ENCODE measurements around the gene ANAPC5.

ANAPC5 gene

DNA sequence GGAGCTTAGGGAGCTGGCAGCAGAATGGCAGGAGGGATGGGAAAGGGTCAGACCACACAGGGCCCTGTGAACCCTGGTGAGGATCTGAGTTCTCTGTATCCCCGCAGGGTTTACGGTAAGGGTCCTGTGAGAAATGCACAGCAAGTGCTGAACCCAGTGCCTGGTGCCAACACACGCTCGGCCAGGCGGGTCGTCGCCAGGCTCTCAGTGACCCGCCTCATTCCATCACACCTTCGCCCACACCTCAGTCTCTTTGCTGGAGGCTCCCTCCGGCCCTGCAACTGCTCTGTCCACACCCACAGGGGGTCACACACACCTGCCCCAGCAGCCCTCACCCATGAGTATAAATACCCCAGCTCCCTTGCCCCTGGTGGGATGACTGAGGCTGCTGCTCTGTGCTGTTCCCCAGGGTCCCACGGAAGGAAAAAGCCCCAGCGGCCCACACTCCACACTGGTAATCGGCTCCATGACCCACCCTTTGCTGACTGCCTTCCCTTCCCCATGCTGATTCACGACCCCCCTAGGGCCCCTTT, 78.8 kb downstream of the ANAPC5 start:
- Histone ChIP-seq H3K36me3 (ENCODE audit: low read depth) (peaks cover 41% of the 10 kb centered on the region), H3K27me3 (ENCODE audit: insufficient read depth, poor library complexity, severe bottlenecking) (no peaks in the 10 kb centered on the region), H3K27ac (ENCODE audit: poor library complexity, severe bottlenecking) (no peak overlapping the region), H3K4me3 (ENCODE audit: severe bottlenecking) (no peak overlapping the region), H3K9me3 (ENCODE audit: severe bottlenecking) (no peaks in the 10 kb centered on the region), H3K4me1 (ENCODE audit: insufficient read depth, poor library complexity, severe bottlenecking) (peaks cover 3% of the 10 kb centered on the region)
- TF ChIP-seq, protein P1, sequence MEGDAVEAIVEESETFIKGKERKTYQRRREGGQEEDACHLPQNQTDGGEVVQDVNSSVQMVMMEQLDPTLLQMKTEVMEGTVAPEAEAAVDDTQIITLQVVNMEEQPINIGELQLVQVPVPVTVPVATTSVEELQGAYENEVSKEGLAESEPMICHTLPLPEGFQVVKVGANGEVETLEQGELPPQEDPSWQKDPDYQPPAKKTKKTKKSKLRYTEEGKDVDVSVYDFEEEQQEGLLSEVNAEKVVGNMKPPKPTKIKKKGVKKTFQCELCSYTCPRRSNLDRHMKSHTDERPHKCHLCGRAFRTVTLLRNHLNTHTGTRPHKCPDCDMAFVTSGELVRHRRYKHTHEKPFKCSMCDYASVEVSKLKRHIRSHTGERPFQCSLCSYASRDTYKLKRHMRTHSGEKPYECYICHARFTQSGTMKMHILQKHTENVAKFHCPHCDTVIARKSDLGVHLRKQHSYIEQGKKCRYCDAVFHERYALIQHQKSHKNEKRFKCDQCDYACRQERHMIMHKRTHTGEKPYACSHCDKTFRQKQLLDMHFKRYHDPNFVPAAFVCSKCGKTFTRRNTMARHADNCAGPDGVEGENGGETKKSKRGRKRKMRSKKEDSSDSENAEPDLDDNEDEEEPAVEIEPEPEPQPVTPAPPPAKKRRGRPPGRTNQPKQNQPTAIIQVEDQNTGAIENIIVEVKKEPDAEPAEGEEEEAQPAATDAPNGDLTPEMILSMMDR (IDR thresholded peaks at IDR 0.05; ENCODE audit: poor library complexity, severe bottlenecking), result no peak
- DNase-seq (ENCODE audit: low spot score) (no peak), ATAC-seq (ENCODE audit: low read depth) (no peak)

DNA sequence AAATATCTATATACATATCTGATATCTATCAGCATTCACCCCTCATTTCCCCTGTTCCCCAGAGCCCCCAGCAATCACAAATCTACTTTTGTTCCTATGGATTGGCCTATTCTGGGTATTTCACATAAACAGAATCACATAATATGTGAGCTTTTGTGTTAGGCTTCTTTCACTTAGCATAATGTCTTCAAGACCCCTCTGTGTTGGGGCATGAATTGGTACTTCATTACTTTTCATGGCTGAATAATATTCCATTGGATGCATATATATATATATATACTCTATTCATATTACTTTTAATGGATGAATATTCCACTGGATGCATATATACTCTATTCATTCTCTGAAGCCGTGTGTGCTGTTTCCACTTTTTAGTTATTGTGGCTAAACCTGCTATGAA, 84.4 kb downstream of the ANAPC5 start:
- Histone ChIP-seq H3K36me3 (ENCODE audit: low read depth) (peaks cover 49% of the 10 kb centered on the region), H3K27ac (ENCODE audit: poor library complexity, severe bottlenecking) (no peak overlapping the region), H3K4me1 (ENCODE audit: insufficient read depth, poor library complexity, severe bottlenecking) (no peaks in the 10 kb centered on the region), H3K4me3 (ENCODE audit: severe bottlenecking) (no peak overlapping the region), H3K9me3 (ENCODE audit: severe bottlenecking) (no peaks in the 10 kb centered on the region), H3K27me3 (ENCODE audit: insufficient read depth, poor library complexity, severe bottlenecking) (no peaks in the 10 kb centered on the region)
- no peak for ATAC-seq (ENCODE audit: low read depth)
- TF ChIP-seq, protein P1 (IDR thresholded peaks at IDR 0.05; ENCODE audit: poor library complexity, severe bottlenecking), result no peak
- no peak for DNase-seq (ENCODE audit: low spot score)

DNA sequence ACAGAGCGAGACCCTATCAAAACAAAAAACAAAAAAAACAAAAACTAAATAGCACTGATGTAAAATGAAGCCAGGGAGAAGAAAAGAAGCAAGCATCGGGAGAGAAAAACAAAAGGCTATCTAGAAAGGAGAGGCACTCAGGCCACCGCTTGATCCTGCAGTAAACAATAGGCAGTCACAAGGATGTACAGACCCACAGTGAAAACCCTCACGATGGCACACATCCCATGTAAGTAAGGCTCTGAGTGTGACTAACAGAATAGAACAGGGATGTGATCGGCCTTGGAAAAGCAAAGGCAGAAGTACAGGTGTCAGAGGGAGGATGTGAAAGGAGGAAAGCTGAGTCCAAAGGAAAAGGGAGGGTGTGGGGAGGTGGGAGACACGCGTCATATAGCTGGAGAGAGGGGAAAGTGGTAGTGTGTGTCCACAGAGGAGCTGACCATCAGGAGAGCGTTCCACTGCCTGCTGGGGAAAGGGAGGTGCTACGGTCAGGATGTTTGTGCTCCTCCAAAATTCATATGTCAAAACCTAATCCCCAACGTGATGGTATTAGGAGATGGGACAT, 87.2 kb downstream of the ANAPC5 start:
- no peaks in the 10 kb centered on the region for H3K27me3 ChIP-seq (ENCODE audit: insufficient read depth, poor library complexity, severe bottlenecking)
- H3K36me3 ChIP-seq (ENCODE audit: low read depth), result peaks cover 52% of the 10 kb centered on the region
- H3K4me1 ChIP-seq (ENCODE audit: insufficient read depth, poor library complexity, severe bottlenecking), result no peaks in the 10 kb centered on the region
- TF ChIP-seq, protein P1 (IDR thresholded peaks at IDR 0.05; ENCODE audit: poor library complexity, severe bottlenecking), result no peak
- H3K27ac ChIP-seq (ENCODE audit: poor library complexity, severe bottlenecking), result no peak overlapping the region
- H3K4me3 ChIP-seq (ENCODE audit: severe bottlenecking), result no peak overlapping the region
- no peak for DNase-seq (ENCODE audit: low spot score)
- ATAC-seq (ENCODE audit: low read depth), result no peak
- H3K9me3 ChIP-seq (ENCODE audit: severe bottlenecking), result no peaks in the 10 kb centered on the region

DNA sequence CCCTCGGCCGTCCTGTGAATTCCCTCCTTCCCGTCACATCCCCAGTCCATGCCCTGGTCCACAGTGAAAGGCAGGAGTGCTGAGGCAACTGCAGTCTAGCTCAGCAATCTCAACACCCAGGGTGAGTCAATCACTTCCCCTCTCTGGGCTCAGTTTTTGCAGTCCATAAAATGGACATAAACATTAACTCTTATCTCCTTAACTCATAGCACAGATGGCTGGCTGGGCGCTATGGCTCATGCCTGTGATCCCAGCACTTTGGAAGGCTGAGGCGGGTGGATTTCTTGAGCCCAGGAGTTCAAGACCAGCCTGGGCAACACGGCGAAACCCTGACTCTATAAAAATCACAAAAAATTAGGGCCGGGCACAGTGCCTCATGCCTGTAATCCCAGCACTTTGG, 88.1 kb downstream of the ANAPC5 start:
- no peaks in the 10 kb centered on the region for H3K9me3 ChIP-seq (ENCODE audit: severe bottlenecking)
- no peak for ATAC-seq (ENCODE audit: low read depth)
- no peaks in the 10 kb centered on the region for H3K4me1 ChIP-seq (ENCODE audit: insufficient read depth, poor library complexity, severe bottlenecking)
- DNase-seq (ENCODE audit: low spot score), result no peak
- no peak overlapping the region for H3K27ac ChIP-seq (ENCODE audit: poor library complexity, severe bottlenecking)
- H3K36me3 ChIP-seq (ENCODE audit: low read depth), result peaks cover 53% of the 10 kb centered on the region
- TF ChIP-seq, protein P1 (IDR thresholded peaks at IDR 0.05; ENCODE audit: poor library complexity, severe bottlenecking), result no peak
- no peak overlapping the region for H3K4me3 ChIP-seq (ENCODE audit: severe bottlenecking)
- H3K27me3 ChIP-seq (ENCODE audit: insufficient read depth, poor library complexity, severe bottlenecking), result no peaks in the 10 kb centered on the region

DNA sequence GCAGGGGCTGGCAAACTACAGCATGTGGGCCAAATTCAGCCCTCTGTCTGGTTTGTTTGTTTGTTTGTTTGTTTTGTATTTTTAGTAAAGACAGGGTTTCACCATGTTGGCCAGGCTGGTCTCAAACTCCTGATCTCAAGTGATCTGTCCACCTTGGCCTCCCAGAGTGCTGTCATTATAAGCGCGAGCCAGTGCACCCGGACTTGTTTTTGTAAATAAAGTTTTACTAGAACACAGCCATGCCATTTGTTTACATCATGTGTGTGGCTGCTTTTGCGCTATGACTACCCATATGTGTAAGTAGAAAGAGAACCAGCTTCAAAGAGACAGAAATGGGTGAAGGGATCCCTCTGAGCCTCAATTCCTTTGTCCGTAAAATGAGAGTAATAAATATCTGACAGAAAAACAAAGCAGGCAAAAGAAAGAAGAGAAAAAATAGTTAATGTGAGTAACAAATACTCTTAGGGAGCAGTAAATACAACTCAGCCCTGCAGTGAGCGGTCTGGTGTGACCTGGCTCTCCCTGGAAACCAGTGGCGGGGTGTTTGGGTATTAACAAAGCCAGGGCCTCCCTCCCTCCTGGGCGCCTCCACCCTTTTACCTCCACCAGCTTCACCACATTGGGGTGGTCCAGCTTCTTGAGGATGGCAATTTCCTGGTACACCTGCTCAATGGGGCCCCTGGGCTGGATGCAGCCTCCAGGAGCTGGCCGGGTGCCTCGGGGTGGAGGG, 88.8 kb downstream of the ANAPC5 start:
- no peak overlapping the region for H3K27ac ChIP-seq (ENCODE audit: poor library complexity, severe bottlenecking)
- no peaks in the 10 kb centered on the region for H3K9me3 ChIP-seq (ENCODE audit: severe bottlenecking)
- TF ChIP-seq, protein P1 (IDR thresholded peaks at IDR 0.05; ENCODE audit: poor library complexity, severe bottlenecking), result no peak
- H3K27me3 ChIP-seq (ENCODE audit: insufficient read depth, poor library complexity, severe bottlenecking), result no peaks in the 10 kb centered on the region
- H3K4me3 ChIP-seq (ENCODE audit: severe bottlenecking), result no peak overlapping the region
- H3K36me3 ChIP-seq (ENCODE audit: low read depth), result peaks cover 47% of the 10 kb centered on the region
- ATAC-seq (ENCODE audit: low read depth), result no peak
- H3K4me1 ChIP-seq (ENCODE audit: insufficient read depth, poor library complexity, severe bottlenecking), result no peaks in the 10 kb centered on the region
- no peak for DNase-seq (ENCODE audit: low spot score)

Data from RWPE2 (cell line).